ENCODE results near the gene IMPA2. TPM values are rescaled to one million over a fixed set of nuclear protein-coding genes. Genes with fewer than 3 reads are reported as not detected.
"Not testable (repeated sequence)": the region's sequence is repeated elsewhere in the genome, so short reads cannot be mapped to it uniquely, and the experiment has no call there.

Gene IMPA2
- total and polyA plus RNA-seq, 4 donors: 43.4 to 65.4 (median 61.5) TPM

DNA sequence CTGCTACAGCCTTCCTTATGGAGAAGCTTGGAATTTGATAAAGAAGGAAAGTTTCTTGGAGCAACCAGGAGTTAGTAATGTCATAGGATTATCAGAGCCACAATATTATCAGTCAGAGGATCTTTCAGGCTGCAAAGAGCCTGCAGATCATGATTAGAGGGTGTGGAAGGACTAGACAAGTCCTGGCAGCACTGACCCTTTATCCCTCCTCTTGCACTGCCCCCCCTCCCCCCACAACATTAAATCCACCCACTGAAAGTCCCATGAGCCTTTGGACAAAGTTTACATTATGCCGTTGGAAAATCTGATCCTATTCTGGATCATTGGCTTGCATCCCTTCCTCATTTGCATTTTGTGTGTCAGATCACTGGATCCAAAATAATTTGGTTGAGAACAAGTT is 18.7 kb upstream of the IMPA2 start:
- 26 to 56% methylated on average over 1 of the region's 1 CpG for WGBS, 2 donors
- H3K4me1 ChIP-seq (ENCODE audit: control insufficient read depth in 5 of 5, insufficient read depth in 5 of 5, low read length in 5 of 5): peaks cover 0 to 4% (median 0%) of the 10 kb centered on the region in 5 donors
- ATAC-seq (ENCODE audit: insufficient read depth, low FRiP score): no peak
- no peak overlapping the region for H3K27ac ChIP-seq (ENCODE audit: low read depth in 1 of 2, low read length in 1 of 2)
- DNase-seq: peak in 1 of 3 donors; percentile 43
- TF ChIP-seq, protein P1, sequence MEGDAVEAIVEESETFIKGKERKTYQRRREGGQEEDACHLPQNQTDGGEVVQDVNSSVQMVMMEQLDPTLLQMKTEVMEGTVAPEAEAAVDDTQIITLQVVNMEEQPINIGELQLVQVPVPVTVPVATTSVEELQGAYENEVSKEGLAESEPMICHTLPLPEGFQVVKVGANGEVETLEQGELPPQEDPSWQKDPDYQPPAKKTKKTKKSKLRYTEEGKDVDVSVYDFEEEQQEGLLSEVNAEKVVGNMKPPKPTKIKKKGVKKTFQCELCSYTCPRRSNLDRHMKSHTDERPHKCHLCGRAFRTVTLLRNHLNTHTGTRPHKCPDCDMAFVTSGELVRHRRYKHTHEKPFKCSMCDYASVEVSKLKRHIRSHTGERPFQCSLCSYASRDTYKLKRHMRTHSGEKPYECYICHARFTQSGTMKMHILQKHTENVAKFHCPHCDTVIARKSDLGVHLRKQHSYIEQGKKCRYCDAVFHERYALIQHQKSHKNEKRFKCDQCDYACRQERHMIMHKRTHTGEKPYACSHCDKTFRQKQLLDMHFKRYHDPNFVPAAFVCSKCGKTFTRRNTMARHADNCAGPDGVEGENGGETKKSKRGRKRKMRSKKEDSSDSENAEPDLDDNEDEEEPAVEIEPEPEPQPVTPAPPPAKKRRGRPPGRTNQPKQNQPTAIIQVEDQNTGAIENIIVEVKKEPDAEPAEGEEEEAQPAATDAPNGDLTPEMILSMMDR (IDR thresholded peaks at IDR 0.05; ENCODE audit: control extremely low read depth, extremely low read depth): no peak
- no peak overlapping the region for H3K9ac ChIP-seq (ENCODE audit: insufficient read depth in 1 of 2, low read length in 2 of 2)
- peaks cover 0 to 2% (median 0%) of the 10 kb centered on the region in 4 donors for H3K9me3 ChIP-seq (ENCODE audit: control insufficient read depth in 4 of 4, insufficient read depth in 3 of 4, low read length in 3 of 4)
- no peak overlapping the region for H3K4me3 ChIP-seq
- H3K27me3 ChIP-seq (ENCODE audit: control insufficient read depth in 3 of 3, insufficient read depth in 3 of 3, low read length in 2 of 3): no peaks in the 10 kb centered on the region
- H3K36me3 ChIP-seq (ENCODE audit: control insufficient read depth in 4 of 4, insufficient read depth in 4 of 4, low read length in 4 of 4): no peaks in the 10 kb centered on the region

DNA sequence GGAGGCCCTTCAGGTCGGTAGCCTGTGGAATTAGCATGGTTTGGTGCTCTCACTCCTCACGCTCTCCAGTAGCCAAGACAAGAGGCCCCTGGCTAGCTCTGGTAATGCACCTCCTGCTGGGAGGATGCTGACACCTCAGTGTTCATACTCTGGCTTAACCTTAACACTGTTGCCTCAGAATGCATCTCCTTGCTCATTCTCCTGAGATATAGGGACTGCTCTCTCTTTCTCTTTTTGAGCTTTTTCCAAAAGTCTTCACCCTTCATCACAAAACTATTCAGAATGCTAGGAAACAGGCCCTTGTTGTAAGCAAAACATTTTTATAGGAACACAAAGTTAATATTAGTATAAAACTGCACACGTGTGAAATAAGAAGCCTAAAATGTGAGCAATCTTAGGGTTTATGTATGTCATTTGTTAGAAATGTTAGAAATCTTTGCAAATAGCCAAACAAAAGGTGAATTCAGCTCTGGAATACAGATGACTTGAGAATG is 17.3 kb upstream of the IMPA2 start:
- Histone ChIP-seq H3K9me3 (ENCODE audit: control insufficient read depth in 4 of 4, insufficient read depth in 3 of 4, low read length in 3 of 4) (no peaks in the 10 kb centered on the region), H3K4me3 (no peak overlapping the region), H3K9ac (ENCODE audit: insufficient read depth in 1 of 2, low read length in 2 of 2) (no peak overlapping the region), H3K27me3 (ENCODE audit: control insufficient read depth in 3 of 3, insufficient read depth in 3 of 3, low read length in 2 of 3) (no peaks in the 10 kb centered on the region), H3K4me1 (ENCODE audit: control insufficient read depth in 5 of 5, insufficient read depth in 5 of 5, low read length in 5 of 5) (peaks cover 0 to 4% (median 0%) of the 10 kb centered on the region in 5 donors), H3K36me3 (ENCODE audit: control insufficient read depth in 4 of 4, insufficient read depth in 4 of 4, low read length in 4 of 4) (no peaks in the 10 kb centered on the region), H3K27ac (ENCODE audit: low read depth in 1 of 2, low read length in 1 of 2) (no peak overlapping the region)
- TF ChIP-seq, protein P1 (IDR thresholded peaks at IDR 0.05; ENCODE audit: control extremely low read depth, extremely low read depth): no peak
- DNase-seq: no peak
- no peak for ATAC-seq (ENCODE audit: insufficient read depth, low FRiP score)
- WGBS, 2 donors: 70 to 80% methylated on average over 3 of the region's 3 CpGs

DNA sequence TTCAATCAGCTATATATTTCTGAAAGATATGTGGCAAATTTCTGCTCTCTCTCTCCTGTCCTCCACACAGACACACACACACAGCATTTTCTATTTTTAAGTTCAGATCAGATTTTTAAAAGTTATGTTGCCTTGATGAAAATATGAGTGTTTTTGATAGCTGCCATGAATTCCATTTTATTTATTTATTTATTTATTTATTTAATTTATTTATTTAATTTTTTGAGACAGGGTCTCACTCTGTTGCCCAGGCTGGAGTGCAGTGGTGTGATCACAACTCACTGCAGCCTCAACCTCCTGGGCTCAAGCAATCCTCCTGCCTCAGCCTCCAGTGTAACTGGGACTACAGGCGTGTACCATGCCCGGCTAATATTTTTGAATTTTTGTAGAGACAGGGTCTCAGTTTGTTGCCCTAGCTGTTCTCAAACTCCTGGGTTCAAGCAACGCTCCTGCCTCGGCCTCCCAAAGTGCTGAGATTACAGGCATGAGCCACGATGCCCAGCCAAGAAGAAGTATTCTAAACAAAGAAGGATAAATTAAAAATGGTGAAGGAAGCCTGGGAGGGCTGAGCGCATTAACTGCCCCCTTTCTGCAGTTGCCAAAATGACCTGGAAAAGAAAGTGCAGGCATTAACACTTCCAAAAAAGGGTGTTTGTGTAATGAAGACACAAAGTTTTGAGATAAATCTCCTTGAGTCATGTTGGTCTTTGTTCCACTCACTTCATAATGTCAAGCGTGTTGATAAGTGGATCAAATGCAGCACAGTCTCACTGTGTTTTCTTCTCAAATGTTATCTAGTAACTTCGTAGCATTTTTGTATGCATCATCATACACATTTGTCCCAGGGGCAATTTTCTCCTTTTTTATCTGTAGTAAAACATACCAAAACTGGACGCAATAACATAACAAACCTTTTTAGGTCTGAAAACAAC is 11.1 kb upstream of the IMPA2 start:
- no peak for ATAC-seq (ENCODE audit: insufficient read depth, low FRiP score)
- no peaks in the 10 kb centered on the region for H3K36me3 ChIP-seq (ENCODE audit: control insufficient read depth in 4 of 4, insufficient read depth in 4 of 4, low read length in 4 of 4)
- TF ChIP-seq, protein P1 (IDR thresholded peaks at IDR 0.05; ENCODE audit: control extremely low read depth, extremely low read depth): no peak
- no peak overlapping the region for H3K4me3 ChIP-seq
- H3K27me3 ChIP-seq (ENCODE audit: control insufficient read depth in 3 of 3, insufficient read depth in 3 of 3, low read length in 2 of 3): no peaks in the 10 kb centered on the region
- no peak overlapping the region for H3K27ac ChIP-seq (ENCODE audit: low read depth in 1 of 2, low read length in 1 of 2)
- H3K4me1 ChIP-seq (ENCODE audit: control insufficient read depth in 5 of 5, insufficient read depth in 5 of 5, low read length in 5 of 5): peaks cover 0 to 10% (median 0%) of the 10 kb centered on the region in 5 donors
- DNase-seq: peak; percentile 77 to 97 (median 96)
- H3K9ac ChIP-seq (ENCODE audit: insufficient read depth in 1 of 2, low read length in 2 of 2): no peak overlapping the region
- WGBS, 2 donors: 79 to 86% methylated on average over 9 of the region's 9 CpGs
- no peaks in the 10 kb centered on the region for H3K9me3 ChIP-seq (ENCODE audit: control insufficient read depth in 4 of 4, insufficient read depth in 3 of 4, low read length in 3 of 4)

DNA sequence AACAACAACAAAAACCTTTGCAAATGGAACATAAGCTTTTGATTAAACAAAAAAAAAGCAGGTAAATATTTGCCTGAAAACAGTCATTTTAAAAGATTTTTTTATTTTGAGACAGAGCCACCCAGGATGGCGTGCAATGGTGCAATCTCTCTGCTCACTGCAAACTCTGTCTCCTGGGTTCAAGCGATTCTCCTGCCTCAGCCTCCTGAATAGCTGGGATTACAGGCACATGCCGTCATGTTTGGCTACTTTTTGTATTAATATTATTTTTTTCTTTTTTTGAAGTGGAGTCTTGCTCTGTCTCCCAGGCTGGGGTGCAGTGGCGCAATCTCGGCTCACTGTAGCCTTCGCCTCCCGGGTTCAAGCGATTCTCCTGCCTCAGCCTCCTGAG is 10.5 kb upstream of the IMPA2 start:
- not testable (repeated sequence) for H3K9me3 ChIP-seq (ENCODE audit: control insufficient read depth in 4 of 4, insufficient read depth in 3 of 4, low read length in 3 of 4); H3K36me3 ChIP-seq (ENCODE audit: control insufficient read depth in 4 of 4, insufficient read depth in 4 of 4, low read length in 4 of 4); H3K27ac ChIP-seq (ENCODE audit: low read depth in 1 of 2, low read length in 1 of 2); H3K27me3 ChIP-seq (ENCODE audit: control insufficient read depth in 3 of 3, insufficient read depth in 3 of 3, low read length in 2 of 3); H3K4me3 ChIP-seq; H3K9ac ChIP-seq (ENCODE audit: insufficient read depth in 1 of 2, low read length in 2 of 2); ATAC-seq (ENCODE audit: insufficient read depth, low FRiP score); H3K4me1 ChIP-seq (ENCODE audit: control insufficient read depth in 5 of 5, insufficient read depth in 5 of 5, low read length in 5 of 5)
- DNase-seq: peak in 2 of 3 donors; percentile 51 to 76
- WGBS, 2 donors: 89 to 90% methylated on average over 8 of the region's 8 CpGs
